Coronary artery (tissue), 2 donors: ENCODE measurements around the gene MNX1.

Source experiments
- DNase-seq: peaks from one replicate; pipeline ENCODE4 v3.0.0-alpha.2; 2017; ENCODE audit warnings: low spot score
- H3K27ac ChIP-seq, 2 donors: fragments of 200-600 bp; sonication (generic); one replicate each; pipeline ENCODE4 v1.5.1; 2016 to 2019
- H3K4me3 ChIP-seq: fragments of 200-600 bp; sonication (generic); 2 replicates; pipeline ENCODE4 v1.5.1; 2016; ENCODE audit warnings: mild to moderate bottlenecking, moderate library complexity
- TF ChIP-seq, protein P1 (sequence below): fragments of 200-600 bp; sonication (generic); IDR thresholded peaks from one replicate; pipeline ENCODE4 v1.5.1; 2019; ENCODE audit warnings: antibody characterized with exemption

Gene MNX1

DNA sequence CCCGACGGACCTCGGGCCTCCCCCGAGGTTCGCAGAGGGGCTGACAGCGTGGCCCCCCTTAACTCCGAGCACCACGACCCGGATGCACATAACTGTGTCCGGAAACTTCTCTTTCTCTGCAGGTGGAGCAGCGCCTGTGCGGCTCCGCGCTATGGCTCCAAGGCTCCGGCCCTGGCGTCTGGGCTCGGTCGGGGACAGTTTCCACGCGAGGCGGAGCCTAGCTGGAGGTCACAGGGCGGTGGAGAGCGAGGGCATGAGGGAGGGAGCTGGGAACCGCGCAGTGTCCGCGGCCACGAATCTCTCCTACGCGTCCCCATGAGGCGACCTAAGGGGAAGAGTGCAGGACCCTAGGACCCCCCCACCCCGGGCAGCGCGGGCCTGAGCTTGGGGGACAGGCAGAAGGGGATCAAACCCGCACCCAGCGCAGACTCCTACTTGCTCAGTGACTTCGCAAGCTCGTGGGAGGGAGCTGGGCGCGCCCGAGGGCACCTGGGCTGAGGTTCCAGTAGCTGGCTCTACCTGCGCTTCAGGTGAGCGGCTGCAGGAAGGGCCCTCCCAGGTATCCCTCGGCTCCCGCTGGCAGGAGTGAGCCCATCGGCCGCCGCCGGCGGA lies 8.6 kb upstream of the MNX1 start:
- TF ChIP-seq, protein P1, sequence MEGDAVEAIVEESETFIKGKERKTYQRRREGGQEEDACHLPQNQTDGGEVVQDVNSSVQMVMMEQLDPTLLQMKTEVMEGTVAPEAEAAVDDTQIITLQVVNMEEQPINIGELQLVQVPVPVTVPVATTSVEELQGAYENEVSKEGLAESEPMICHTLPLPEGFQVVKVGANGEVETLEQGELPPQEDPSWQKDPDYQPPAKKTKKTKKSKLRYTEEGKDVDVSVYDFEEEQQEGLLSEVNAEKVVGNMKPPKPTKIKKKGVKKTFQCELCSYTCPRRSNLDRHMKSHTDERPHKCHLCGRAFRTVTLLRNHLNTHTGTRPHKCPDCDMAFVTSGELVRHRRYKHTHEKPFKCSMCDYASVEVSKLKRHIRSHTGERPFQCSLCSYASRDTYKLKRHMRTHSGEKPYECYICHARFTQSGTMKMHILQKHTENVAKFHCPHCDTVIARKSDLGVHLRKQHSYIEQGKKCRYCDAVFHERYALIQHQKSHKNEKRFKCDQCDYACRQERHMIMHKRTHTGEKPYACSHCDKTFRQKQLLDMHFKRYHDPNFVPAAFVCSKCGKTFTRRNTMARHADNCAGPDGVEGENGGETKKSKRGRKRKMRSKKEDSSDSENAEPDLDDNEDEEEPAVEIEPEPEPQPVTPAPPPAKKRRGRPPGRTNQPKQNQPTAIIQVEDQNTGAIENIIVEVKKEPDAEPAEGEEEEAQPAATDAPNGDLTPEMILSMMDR = no peak
- DNase-seq = no peak

DNA sequence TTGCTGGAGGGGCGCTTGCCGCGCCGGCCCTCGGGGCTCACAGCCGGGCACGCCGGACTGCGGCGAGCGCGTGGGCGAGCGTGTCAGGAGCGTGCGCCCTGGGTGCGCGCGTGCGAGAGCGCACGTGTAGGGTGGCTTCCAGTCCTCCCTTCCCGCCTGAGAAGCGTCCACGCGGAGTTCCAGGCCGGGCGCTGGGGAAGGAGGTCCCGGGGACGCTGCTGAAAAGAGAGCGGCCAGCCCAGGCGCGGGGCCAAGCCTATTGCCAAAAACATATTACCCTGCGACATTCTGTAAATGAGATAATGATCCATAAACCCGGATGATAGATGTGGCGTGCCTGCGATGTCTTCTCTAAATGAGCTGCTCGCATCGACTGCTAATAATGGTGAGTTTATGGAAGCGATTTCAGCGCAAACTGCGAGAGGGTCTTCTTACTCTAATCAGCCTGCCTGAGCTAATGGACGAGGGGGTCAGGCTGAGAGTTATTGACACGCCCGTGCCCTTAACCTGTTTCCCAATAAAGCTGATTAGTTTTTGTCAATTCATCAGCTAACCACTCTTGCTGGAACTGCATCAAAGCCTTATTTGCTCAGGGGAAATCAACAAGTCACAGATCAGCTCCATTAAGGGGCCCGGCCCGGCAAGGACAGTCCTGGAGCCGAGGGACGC lies 8.0 kb upstream of the MNX1 start:
- Histone ChIP-seq H3K4me3 (no peak overlapping the region), H3K27ac (no peak overlapping the region)
- no peak for DNase-seq
- TF ChIP-seq, protein P1 = no peak

More for the DNA sequence above, 8.6 kb upstream of the MNX1 start:
- Histone ChIP-seq H3K4me3 (no peak overlapping the region), H3K27ac (no peak overlapping the region)

DNA sequence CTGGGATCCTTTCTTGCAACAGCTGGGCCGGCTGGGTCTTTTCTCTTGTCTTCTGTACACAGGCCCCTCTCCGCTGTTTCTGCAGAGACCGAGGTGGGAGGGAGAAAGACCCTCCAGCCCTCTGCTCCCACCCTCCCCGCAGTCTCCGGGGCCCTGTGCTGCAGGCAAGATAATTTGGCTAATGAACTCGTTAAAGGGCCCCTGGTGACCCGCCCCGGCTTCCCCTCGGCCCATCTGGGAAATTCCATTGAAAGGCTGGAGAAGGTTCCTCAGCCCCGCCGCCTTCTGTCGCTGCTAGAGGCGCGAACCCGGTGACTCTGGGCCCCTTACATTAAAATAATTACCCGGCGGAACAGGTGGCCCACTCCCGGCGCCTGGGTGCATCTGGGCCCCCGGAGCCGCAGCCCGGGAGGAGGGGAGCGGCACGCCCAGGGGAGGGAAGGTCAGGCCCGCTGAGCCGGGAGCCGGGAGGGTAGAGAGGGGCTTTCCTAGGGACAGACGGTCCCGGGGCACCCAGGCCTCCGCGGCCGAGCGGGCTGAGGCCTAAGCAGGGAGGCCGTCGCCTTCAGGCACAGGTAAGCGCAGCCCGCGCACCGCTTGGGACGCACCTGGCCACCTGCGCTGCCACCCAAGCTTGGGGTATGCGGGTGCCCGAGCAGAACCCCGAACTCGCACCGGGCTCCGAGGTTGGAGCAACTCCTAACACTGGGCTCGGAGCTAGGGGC lies 7.3 kb upstream of the MNX1 start:
- H3K27ac ChIP-seq = no peak overlapping the region
- no peak for DNase-seq
- TF ChIP-seq, protein P1 = no peak
- no peak overlapping the region for H3K4me3 ChIP-seq

DNA sequence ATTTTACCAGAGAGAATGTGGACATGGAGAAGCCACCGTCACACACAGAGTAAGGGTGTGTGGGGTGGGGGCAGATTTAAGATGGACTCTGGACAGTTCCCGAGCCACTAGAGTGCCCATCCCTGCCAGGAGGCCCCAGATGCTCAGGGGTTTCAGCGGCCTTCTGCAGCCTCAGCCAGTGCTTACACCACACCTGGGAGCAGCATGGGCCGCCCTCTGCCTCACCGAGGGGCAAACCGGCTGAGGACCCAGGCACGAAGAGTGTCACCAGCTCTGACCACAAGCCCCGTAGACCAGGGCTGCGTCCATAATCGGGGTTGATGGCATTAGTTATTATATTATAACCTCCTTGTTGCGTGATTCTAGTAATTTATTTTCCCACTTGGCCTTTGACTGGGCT lies 6.7 kb upstream of the MNX1 start:
- TF ChIP-seq, protein P1 = no peak
- Histone ChIP-seq H3K4me3 (no peak overlapping the region), H3K27ac (no peak overlapping the region)
- no peak for DNase-seq

DNA sequence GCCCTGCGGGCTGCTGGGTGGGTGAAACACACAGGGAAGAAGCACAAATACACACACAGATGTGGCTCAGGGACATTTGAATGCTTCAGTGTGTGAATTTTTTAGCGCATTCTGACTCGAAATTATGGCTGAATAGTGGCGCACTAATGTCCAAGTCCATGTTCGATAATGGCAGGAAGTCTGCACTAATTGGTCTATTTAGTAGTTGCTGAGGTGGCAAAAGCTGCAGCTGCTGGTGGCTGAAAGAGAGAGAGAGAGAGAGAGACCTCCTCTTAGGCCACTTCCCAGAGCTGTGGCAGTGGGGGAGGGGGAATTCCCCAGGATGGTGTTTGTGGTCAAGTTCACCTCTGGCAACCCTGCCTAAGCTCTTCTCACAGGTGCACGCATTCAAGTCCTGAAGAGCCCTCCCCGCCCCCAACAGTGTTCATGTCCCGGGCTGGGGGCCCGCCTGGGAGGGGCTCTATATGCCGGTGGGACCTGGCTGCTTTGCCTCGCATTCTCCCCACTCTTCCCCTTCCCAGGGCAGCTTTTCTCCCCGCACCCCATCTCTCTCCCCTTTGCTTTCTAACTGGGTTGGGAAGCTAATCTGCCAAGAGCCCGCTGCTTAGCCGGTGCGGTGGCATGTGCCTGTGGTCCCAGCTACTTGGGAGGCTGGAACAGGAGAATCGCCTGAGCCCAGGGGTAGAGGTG lies 6.0 kb upstream of the MNX1 start:
- TF ChIP-seq, protein P1 = no peak
- DNase-seq = no peak
- Histone ChIP-seq H3K4me3 (no peak overlapping the region), H3K27ac (no peak overlapping the region)

DNA sequence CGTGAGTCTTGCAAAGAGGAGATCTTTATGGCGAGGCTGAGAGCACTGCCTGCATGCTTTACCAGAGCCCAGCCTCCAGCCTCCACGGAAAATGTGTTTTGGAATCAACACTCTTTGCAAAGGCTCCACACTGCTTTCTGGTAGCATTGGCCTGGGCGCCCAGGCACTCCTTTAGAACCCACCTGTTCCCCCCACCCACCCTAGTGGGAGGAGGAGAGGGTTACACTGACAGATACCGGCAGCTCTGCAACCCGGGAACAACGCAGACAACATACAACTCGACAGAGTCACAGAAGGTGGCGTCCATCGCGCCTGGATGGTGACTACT lies 5.5 kb upstream of the MNX1 start:
- no peak overlapping the region for H3K27ac ChIP-seq
- TF ChIP-seq, protein P1 = no peak
- DNase-seq = no peak
- no peak overlapping the region for H3K4me3 ChIP-seq
